Measurements from ENCODE around the gene COG1. TPM values are rescaled to one million over a fixed set of nuclear protein-coding genes. Genes with fewer than 3 reads are reported as not detected.
"Not testable (repeated sequence)": the region's sequence is repeated elsewhere in the genome, so short reads cannot be mapped to it uniquely, and the experiment has no call there.

COG1 gene
- polyA plus RNA-seq, 1 of the 3 experiments (the other 2 are of a cell fraction): 52.8 TPM

DNA sequence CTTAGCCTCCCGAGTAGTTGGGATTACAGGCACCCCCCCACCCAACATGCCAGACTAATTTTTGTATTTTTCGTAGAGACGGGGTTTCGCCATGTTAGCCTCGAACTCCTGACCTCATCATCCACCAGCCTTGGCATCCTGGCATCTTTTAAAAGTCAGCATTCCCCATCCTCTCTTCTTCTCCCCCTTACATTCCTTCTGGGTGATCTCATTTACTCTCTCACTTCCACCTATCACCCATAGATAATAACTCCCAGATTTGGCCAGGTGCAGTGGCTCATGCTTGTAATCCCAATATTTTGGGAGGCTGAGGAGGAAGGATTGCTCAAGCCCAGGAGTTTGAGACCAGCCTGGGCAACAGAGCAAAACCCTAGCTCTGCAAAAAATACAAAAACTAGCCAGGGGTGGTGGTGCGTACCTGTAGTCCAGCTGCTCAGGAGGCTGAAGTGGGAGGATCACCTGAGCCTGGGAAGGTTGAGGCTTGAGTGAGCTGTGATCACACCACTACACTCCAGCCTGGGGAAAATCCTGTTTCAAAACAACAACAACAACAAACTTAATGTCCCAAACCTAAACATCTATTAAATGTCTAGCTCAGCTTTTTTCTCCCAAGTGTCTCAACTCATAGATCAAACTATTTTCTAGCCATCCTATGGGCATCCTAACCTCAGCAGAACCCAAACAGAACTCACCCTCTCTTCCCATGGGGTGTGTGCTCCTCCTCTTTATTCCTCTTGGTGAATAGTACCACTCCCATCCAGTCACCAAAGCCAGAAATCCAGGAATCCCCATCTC is 44.1 kb upstream of the COG1 start:
- Histone ChIP-seq H3F3A (replicated peaks; ENCODE audit: insufficient read depth) (no peaks in the 10 kb centered on the region), H3K36me3 (replicated peaks in 1 of 2; ENCODE audit: control insufficient read depth in 1 of 2, insufficient read depth in 2 of 2, low read length in 1 of 2) (no peaks in the 10 kb centered on the region), H4K20me1 (ENCODE audit: insufficient read depth) (no peaks in the 10 kb centered on the region), H3K27me3 (ENCODE audit: insufficient read depth) (no peaks in the 10 kb centered on the region), H3K9me2 (no peaks in the 10 kb centered on the region), H3K4me2 (no peak overlapping the region), H3K4me3 (ENCODE audit: low read depth in 2 of 2, low read length in 1 of 2) (no peak overlapping the region), H3K9me3 (no peaks in the 10 kb centered on the region), H3K4me1 (ENCODE audit: control insufficient read depth in 1 of 2, insufficient read depth in 2 of 2, low read depth in 1 of 2, low read length in 1 of 2) (no peaks in the 10 kb centered on the region), H3K9ac (no peak overlapping the region), H3K27ac (ENCODE audit: low read depth in 2 of 2, low read length in 1 of 2) (no peak overlapping the region), H3K79me2 (ENCODE audit: insufficient read depth) (no peaks in the 10 kb centered on the region), H2AFZ (ENCODE audit: low read depth) (no peak overlapping the region)
- WGBS (ENCODE audit: low lambda C conversion rate): 74% methylated on average over 6 of the region's 6 CpGs
- no peak for TF ChIP-seq ELF1 (IDR thresholded peaks at IDR 0.05)
- TF ChIP-seq SMC3 (IDR thresholded peaks at IDR 0.05; ENCODE audit: low read depth, low read length): no peak
- TF ChIP-seq, protein P1, sequence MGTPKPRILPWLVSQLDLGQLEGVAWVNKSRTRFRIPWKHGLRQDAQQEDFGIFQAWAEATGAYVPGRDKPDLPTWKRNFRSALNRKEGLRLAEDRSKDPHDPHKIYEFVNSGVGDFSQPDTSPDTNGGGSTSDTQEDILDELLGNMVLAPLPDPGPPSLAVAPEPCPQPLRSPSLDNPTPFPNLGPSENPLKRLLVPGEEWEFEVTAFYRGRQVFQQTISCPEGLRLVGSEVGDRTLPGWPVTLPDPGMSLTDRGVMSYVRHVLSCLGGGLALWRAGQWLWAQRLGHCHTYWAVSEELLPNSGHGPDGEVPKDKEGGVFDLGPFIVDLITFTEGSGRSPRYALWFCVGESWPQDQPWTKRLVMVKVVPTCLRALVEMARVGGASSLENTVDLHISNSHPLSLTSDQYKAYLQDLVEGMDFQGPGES (IDR thresholded peaks at IDR 0.05; ENCODE audit: low read depth, low read length): no peak
- TF ChIP-seq, protein P2, sequence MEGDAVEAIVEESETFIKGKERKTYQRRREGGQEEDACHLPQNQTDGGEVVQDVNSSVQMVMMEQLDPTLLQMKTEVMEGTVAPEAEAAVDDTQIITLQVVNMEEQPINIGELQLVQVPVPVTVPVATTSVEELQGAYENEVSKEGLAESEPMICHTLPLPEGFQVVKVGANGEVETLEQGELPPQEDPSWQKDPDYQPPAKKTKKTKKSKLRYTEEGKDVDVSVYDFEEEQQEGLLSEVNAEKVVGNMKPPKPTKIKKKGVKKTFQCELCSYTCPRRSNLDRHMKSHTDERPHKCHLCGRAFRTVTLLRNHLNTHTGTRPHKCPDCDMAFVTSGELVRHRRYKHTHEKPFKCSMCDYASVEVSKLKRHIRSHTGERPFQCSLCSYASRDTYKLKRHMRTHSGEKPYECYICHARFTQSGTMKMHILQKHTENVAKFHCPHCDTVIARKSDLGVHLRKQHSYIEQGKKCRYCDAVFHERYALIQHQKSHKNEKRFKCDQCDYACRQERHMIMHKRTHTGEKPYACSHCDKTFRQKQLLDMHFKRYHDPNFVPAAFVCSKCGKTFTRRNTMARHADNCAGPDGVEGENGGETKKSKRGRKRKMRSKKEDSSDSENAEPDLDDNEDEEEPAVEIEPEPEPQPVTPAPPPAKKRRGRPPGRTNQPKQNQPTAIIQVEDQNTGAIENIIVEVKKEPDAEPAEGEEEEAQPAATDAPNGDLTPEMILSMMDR (IDR thresholded peaks at IDR 0.05): no peak
- ChIA-PET CTCF (no interaction called here), POLR2A (no interaction called here)
- no peak for DNase-seq

DNA sequence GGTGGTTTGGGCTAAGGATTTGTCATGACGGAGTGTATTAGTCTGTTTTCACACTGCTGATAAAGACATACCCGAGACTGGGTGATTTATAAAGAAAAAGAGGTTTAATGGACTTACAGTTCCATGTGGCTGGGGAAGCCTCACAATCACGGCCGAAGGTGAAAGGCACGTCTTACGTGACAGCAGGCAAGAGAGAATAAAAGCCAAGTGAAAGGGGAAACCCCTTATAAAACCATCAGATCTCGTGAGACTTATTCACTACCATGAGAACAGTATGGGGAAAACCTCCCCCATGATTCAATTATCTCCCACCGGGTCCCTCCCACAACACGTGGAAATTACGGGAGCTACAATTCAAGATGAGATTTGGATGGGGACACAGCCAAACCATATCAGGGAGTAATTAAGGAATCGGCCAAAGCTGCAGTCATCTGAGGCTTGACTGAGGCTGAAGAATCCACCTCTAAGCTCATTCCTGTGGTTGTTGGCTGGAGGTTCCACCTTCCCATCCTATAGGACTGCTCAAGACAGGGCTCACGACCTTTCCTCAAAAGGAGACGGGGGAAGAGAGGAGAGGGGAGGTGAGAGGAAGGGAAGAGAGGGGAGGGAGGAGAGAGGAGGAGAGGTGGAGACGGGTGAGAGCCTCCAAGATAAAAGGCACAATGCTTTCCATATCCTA is 42.1 kb upstream of the COG1 start:
- H3K36me3 ChIP-seq (replicated peaks in 1 of 2; ENCODE audit: control insufficient read depth in 1 of 2, insufficient read depth in 2 of 2, low read length in 1 of 2); H3K4me3 ChIP-seq (ENCODE audit: low read depth in 2 of 2, low read length in 1 of 2); H3K27ac ChIP-seq (ENCODE audit: low read depth in 2 of 2, low read length in 1 of 2); H3F3A ChIP-seq (replicated peaks; ENCODE audit: insufficient read depth); H2AFZ ChIP-seq (ENCODE audit: low read depth); H3K27me3 ChIP-seq (ENCODE audit: insufficient read depth); POLR2A ChIA-PET; H3K4me1 ChIP-seq (ENCODE audit: control insufficient read depth in 1 of 2, insufficient read depth in 2 of 2, low read depth in 1 of 2, low read length in 1 of 2); H3K79me2 ChIP-seq (ENCODE audit: insufficient read depth); H3K9ac ChIP-seq; CTCF ChIA-PET; DNase-seq; H3K9me2 ChIP-seq; H4K20me1 ChIP-seq (ENCODE audit: insufficient read depth); H3K9me3 ChIP-seq; H3K4me2 ChIP-seq: not testable (repeated sequence)
- WGBS (ENCODE audit: low lambda C conversion rate): 75% methylated on average over 14 of the region's 14 CpGs

DNA sequence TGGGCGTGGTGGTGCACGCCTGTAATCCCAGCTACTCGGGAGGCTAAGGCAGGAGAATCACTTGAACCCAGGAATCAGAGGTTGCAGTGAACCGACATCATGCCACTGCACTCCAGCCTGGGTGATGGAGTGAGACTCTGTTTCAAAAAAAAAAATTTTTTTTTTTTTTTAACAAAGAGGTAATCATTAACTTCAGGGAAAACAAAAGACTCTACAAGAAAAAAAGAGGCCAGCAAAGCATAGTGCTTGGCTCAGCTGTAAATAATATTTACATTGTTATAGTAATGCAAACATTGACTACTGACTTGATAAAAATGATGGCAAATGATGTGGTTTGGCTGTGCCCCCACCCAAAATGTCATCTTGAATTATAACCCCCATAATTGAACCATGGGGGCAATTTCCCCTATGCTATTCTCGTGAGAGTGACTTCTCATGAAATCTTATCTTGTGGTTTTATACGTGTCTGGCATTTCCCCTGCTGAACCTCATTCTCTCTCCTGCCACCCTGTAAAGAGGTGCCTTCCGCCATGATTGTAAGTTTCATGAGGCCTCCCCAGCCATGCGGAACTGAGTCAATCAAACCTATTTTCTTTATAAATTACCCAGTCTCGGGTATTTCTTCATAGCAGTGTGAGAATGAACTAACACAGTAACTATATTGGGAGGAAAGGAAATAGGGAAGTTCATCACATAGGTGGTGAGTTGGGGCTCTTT is 40.8 kb upstream of the COG1 start:
- no peak for TF ChIP-seq EZH2phosphoT487 (IDR thresholded peaks at IDR 0.05; ENCODE audit: borderline replicate concordance, low read depth)
- Histone ChIP-seq H3K9ac (no peak overlapping the region), H3K27ac (ENCODE audit: low read depth in 2 of 2, low read length in 1 of 2) (no peak overlapping the region), H3K4me2 (no peak overlapping the region), H3K9me3 (no peaks in the 10 kb centered on the region), H3K27me3 (ENCODE audit: insufficient read depth) (no peaks in the 10 kb centered on the region), H3K4me1 (ENCODE audit: control insufficient read depth in 1 of 2, insufficient read depth in 2 of 2, low read depth in 1 of 2, low read length in 1 of 2) (peaks cover 2 to 20% of the 10 kb centered on the region in 2 experiments; a peak in 1 of 4 replicates), H3K36me3 (replicated peaks in 1 of 2; ENCODE audit: control insufficient read depth in 1 of 2, insufficient read depth in 2 of 2, low read length in 1 of 2) (no peaks in the 10 kb centered on the region), H2AFZ (ENCODE audit: low read depth) (no peak overlapping the region), H3K79me2 (ENCODE audit: insufficient read depth) (no peaks in the 10 kb centered on the region), H3K9me2 (no peaks in the 10 kb centered on the region), H3K4me3 (ENCODE audit: low read depth in 2 of 2, low read length in 1 of 2) (no peak overlapping the region), H4K20me1 (ENCODE audit: insufficient read depth) (no peaks in the 10 kb centered on the region), H3F3A (replicated peaks; ENCODE audit: insufficient read depth) (no peaks in the 10 kb centered on the region)
- ChIA-PET CTCF (interaction anchor here (6.5 kb wide), 1 partner anchor 425 kb away, joined by 104 read pairs; no protein-coding TSS in a partner anchor), POLR2A (no interaction called here)
- 86% methylated on average over 9 of the region's 9 CpGs for WGBS (ENCODE audit: low lambda C conversion rate)
- DNase-seq: no peak
